Measurements from ENCODE around the gene SPDYE9.
"Not testable (repeated sequence)": the region's sequence is repeated elsewhere in the genome, so short reads cannot be mapped to it uniquely, and the experiment has no call there.

Gene SPDYE9

DNA sequence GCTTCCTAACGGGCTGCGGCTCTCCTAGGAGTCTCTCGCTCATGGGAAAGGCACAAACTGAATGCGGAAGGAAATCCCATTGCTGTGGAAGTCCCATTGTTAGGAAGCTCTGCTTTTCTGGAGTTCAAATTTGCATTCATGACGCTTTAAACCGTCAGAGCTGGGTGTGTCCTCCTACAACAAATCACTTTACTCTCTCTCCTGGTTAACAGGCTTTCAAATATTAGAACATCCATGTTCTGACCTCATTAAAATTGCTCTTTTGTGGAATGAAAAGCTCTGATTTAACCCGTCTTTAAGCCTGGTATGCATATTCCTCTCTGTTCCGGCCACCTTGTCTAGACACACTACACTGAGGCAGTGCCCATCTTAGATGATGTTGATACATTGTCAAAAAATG lies at the start of gene SPDYE9:
SPDYE9 (minus strand) TSS at position 101 of the 400 bp plus-strand sequence. CDS start 1,800 bp downstream, outside the sequence.
- not testable (repeated sequence) for DNase-seq (ENCODE audit: low read depth); H3K4me3 ChIP-seq (ENCODE audit: control insufficient read depth, low read depth, low read length)

DNA sequence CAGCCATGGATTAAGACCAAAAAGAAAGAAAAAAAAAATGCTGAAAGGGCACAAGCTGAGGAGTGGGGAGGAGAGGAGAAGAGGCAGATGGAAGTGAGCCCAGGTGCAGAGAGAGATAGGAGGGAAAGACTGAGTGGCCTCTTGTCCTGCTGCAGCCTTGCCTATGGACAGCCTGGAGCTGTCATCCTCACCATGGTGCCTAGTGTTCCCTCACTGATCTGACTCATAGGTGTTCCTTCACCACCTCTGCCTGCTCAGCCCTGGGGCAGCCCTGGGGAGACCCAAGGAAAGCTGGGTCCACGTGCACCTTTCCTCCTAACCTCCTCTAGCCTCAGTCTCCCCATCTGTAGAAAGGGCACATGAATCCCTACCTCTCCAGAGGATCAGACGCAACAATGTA lies 49.0 kb upstream of the SPDYE9 start:
- H3K4me3 ChIP-seq (ENCODE audit: control insufficient read depth, low read depth, low read length); DNase-seq (ENCODE audit: low read depth): not testable (repeated sequence)

GRCh38 chr7:73132651-73133217 lies 46.9 kb upstream of the SPDYE9 start:
- not testable (repeated sequence) for H3K4me3 ChIP-seq (ENCODE audit: control insufficient read depth, low read depth, low read length); DNase-seq (ENCODE audit: low read depth)

- not testable (repeated sequence) for DNase-seq (ENCODE audit: low read depth); H3K4me3 ChIP-seq (ENCODE audit: control insufficient read depth, low read depth, low read length)
Measured at GRCh38 chr7:73130612-73131011, 44.8 kb upstream of the SPDYE9 start.

- DNase-seq (ENCODE audit: low read depth); H3K4me3 ChIP-seq (ENCODE audit: control insufficient read depth, low read depth, low read length): not testable (repeated sequence)
Measured at GRCh38 chr7:73124126-73124525, 38.3 kb upstream of the SPDYE9 start.

DNA sequence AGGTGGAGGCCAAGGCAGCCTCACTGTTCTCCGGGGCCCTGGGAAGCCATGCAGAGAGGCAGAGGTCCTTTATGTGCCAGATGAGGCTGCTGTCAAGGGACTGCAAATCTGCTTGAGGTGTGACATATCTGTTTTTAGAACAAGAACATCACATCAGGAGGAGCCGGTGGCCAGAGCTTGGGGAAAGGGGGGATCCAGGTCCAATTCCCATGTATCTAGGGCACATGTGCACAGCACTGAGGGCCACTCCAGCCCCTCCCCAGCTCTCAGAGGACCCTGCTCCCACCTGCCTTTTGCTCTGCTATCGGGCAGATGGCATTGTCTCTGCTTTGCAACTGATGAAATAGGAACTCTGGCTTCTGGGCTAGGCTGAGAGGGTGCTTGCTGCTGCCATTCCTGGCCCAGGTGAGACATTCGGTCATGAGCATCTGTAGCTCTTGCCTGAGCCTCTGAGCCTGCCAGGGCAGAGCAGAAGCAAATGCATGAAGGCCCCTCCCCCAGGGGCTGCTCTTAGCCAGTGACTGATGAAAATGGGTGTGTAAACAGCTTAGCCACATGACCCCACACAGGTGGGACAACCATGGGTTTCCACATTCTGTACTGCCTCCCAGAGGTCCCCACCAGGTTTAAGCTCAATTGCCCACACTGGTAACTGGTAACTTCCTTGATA lies 37.1 kb upstream of the SPDYE9 start:
- not testable (repeated sequence) for DNase-seq (ENCODE audit: low read depth); H3K4me3 ChIP-seq (ENCODE audit: control insufficient read depth, low read depth, low read length)

- DNase-seq (ENCODE audit: low read depth): not testable (repeated sequence)
Measured at GRCh38 chr7:73118155-73118554, 32.3 kb upstream of the SPDYE9 start.

GRCh38 chr7:73057811-73058210 lies 28.0 kb downstream of the SPDYE9 start, which contains the start of gene SPDYE11:
TSS of gene SPDYE11 (minus strand) at chr7:73057911. CDS start at chr7:73056111, 1,800 bp downstream.
- DNase-seq (ENCODE audit: low read depth); H3K4me3 ChIP-seq (ENCODE audit: control insufficient read depth, low read depth, low read length): not testable (repeated sequence)

More at GRCh38 chr7:73118155-73118554, 32.3 kb upstream of the SPDYE9 start:
- H3K4me3 ChIP-seq (ENCODE audit: control insufficient read depth, low read depth, low read length): not testable (repeated sequence)

DNA sequence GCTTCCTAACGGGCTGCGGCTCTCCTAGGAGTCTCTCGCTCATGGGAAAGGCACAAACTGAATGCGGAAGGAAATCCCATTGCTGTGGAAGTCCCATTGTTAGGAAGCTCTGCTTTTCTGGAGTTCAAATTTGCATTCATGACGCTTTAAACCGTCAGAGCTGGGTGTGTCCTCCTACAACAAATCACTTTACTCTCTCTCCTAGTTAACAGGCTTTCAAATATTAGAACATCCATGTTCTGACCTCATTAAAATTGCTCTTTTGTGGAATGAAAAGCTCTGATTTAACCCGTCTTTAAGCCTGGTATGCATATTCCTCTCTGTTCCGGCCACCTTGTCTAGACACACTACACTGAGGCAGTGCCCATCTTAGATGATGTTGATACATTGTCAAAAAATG lies 56.2 kb downstream of the SPDYE9 start, which contains the start of gene SPDYE8:
SPDYE8 (minus strand) TSS at position 101 of the 400 bp plus-strand sequence. CDS start 1,800 bp downstream, outside the sequence.
- H3K4me3 ChIP-seq (ENCODE audit: control insufficient read depth, low read depth, low read length); DNase-seq (ENCODE audit: low read depth): not testable (repeated sequence)
